ENCODE results near the gene SKA3. TPM values are rescaled to one million over a fixed set of nuclear protein-coding genes. Genes with fewer than 3 reads are reported as not detected.
"Not testable (repeated sequence)": the region's sequence is repeated elsewhere in the genome, so short reads cannot be mapped to it uniquely, and the experiment has no call there.

The SKA3 gene
- polyA plus RNA-seq, 1 of the 3 experiments (the other 2 are of a cell fraction): 5.9 TPM

GRCh38 chr13:21165606-21166005, 10.7 kb downstream of the SKA3 start:
- DNase-seq; H3K4me3 ChIP-seq (ENCODE audit: low read depth in 2 of 2, low read length in 1 of 2); H3K9ac ChIP-seq; CTCF ChIA-PET; H3K4me1 ChIP-seq (ENCODE audit: control insufficient read depth in 1 of 2, insufficient read depth in 2 of 2, low read depth in 1 of 2, low read length in 1 of 2); H3K27ac ChIP-seq (ENCODE audit: low read depth in 2 of 2, low read length in 1 of 2); H3K9me3 ChIP-seq; H4K20me1 ChIP-seq (ENCODE audit: insufficient read depth); H3K27me3 ChIP-seq (ENCODE audit: insufficient read depth); H3K9me2 ChIP-seq; H2AFZ ChIP-seq (ENCODE audit: low read depth); H3K4me2 ChIP-seq: not testable (repeated sequence)
- Histone ChIP-seq H3K36me3 (replicated peaks in 1 of 2; ENCODE audit: control insufficient read depth in 1 of 2, insufficient read depth in 2 of 2, low read length in 1 of 2) (peaks cover 0 to 13% of the 10 kb centered on the region in 2 experiments), H3F3A (replicated peaks; ENCODE audit: insufficient read depth) (peaks cover 18% of the 10 kb centered on the region), H3K79me2 (ENCODE audit: insufficient read depth) (peaks cover 41% of the 10 kb centered on the region)
- POLR2A ChIA-PET: interaction anchor here (0.6 to 1.2 kb wide), 2 partner anchors 11 to 14 kb away, joined by 3 to 5 read pairs; partner anchors contain the start of gene SKA3
- 90% methylated on average over 4 of the region's 4 CpGs for WGBS (ENCODE audit: low lambda C conversion rate)

GRCh38 chr13:21164631-21165030, 11.7 kb downstream of the SKA3 start:
- Histone ChIP-seq H3K36me3 (replicated peaks in 1 of 2; ENCODE audit: control insufficient read depth in 1 of 2, insufficient read depth in 2 of 2, low read length in 1 of 2) (peaks cover 0 to 11% of the 10 kb centered on the region in 2 experiments), H3K9me2 (no peaks in the 10 kb centered on the region), H3K9me3 (no peaks in the 10 kb centered on the region), H3K9ac (no peak overlapping the region), H3K27ac (ENCODE audit: low read depth in 2 of 2, low read length in 1 of 2) (no peak overlapping the region), H2AFZ (ENCODE audit: low read depth) (no peak overlapping the region), H3K4me3 (ENCODE audit: low read depth in 2 of 2, low read length in 1 of 2) (no peak overlapping the region), H4K20me1 (ENCODE audit: insufficient read depth) (no peaks in the 10 kb centered on the region), H3K79me2 (ENCODE audit: insufficient read depth) (peaks cover 31% of the 10 kb centered on the region), H3K27me3 (ENCODE audit: insufficient read depth) (no peaks in the 10 kb centered on the region), H3F3A (replicated peaks; ENCODE audit: insufficient read depth) (peaks cover 12% of the 10 kb centered on the region), H3K4me2 (no peak overlapping the region), H3K4me1 (ENCODE audit: control insufficient read depth in 1 of 2, insufficient read depth in 2 of 2, low read depth in 1 of 2, low read length in 1 of 2) (no peaks in the 10 kb centered on the region)
- TF ChIP-seq MAX (IDR thresholded peaks at IDR 0.05; ENCODE audit: low read depth): no peak
- 0 out of 2 replicates have a peak, but pooled peaks have one; percentile 28 for TF ChIP-seq FOSL2 (IDR thresholded peaks at IDR 0.05; ENCODE audit: borderline replicate concordance, low read depth)
- ChIA-PET POLR2A (interaction anchor here (1.1 to 1.2 kb wide), 2 partner anchors 12 to 14 kb away, joined by 3 to 5 read pairs; partner anchors contain the start of genes MRPL57 and SKA3), CTCF (no interaction called here)
- WGBS (ENCODE audit: low lambda C conversion rate): 91% methylated on average over 4 of the region's 4 CpGs
- no peak for DNase-seq

GRCh38 chr13:21152251-21152899, 24.0 kb downstream of the SKA3 start:
- 92% methylated on average over 8 of the region's 8 CpGs for WGBS (ENCODE audit: low lambda C conversion rate)
- no peak overlapping the region for H3K4me3 ChIP-seq (ENCODE audit: low read depth in 2 of 2, low read length in 1 of 2)
- no peak overlapping the region for H2AFZ ChIP-seq (ENCODE audit: low read depth)
- no peaks in the 10 kb centered on the region for H3K9me3 ChIP-seq
- peaks cover 24% of the 10 kb centered on the region for H3F3A ChIP-seq (replicated peaks; ENCODE audit: insufficient read depth)
- H3K79me2 ChIP-seq (ENCODE audit: insufficient read depth): no peaks in the 10 kb centered on the region
- H3K9me2 ChIP-seq: no peaks in the 10 kb centered on the region
- no peak overlapping the region for H3K9ac ChIP-seq
- H4K20me1 ChIP-seq (ENCODE audit: insufficient read depth): no peaks in the 10 kb centered on the region
- ChIA-PET CTCF (no interaction called here), POLR2A (interaction anchor here (0.6 kb wide), 1 partner anchor 1556 kb away, joined by 5 read pairs; no protein-coding TSS in a partner anchor)
- DNase-seq: no peak
- H3K36me3 ChIP-seq (replicated peaks in 1 of 2; ENCODE audit: control insufficient read depth in 1 of 2, insufficient read depth in 2 of 2, low read length in 1 of 2): peaks cover 19 to 30% of the 10 kb centered on the region in 2 experiments
- H3K27me3 ChIP-seq (ENCODE audit: insufficient read depth): no peaks in the 10 kb centered on the region
- no peak overlapping the region for H3K27ac ChIP-seq (ENCODE audit: low read depth in 2 of 2, low read length in 1 of 2)
- TF ChIP-seq FOSL2 (IDR thresholded peaks at IDR 0.05; ENCODE audit: borderline replicate concordance, low read depth) (no peak), MEF2A (IDR thresholded peaks at IDR 0.05; ENCODE audit: borderline replicate concordance, low read depth) (no peak), YY1 (IDR thresholded peaks at IDR 0.05; ENCODE audit: low read depth) (no peak), TAF1 (IDR thresholded peaks at IDR 0.05; ENCODE audit: borderline replicate concordance, low read depth, low read length) (no peak), NRF1 (IDR thresholded peaks at IDR 0.05; ENCODE audit: low read depth, low read length) (no peak), TCF12 (IDR thresholded peaks at IDR 0.05) (no peak), MXI1 (IDR thresholded peaks at IDR 0.05; ENCODE audit: low read depth, low read length) (no peak)
- H3K4me2 ChIP-seq: no peak overlapping the region
- peaks cover 0 to 6% of the 10 kb centered on the region in 2 experiments; a peak in 1 of 4 replicates for H3K4me1 ChIP-seq (ENCODE audit: control insufficient read depth in 1 of 2, insufficient read depth in 2 of 2, low read depth in 1 of 2, low read length in 1 of 2)
